SIG-M5 treated with dmso at 0.1 percent for 504 hours (cell line): ENCODE data around the gene SP110.
"Not testable (repeated sequence)": the region's sequence is repeated elsewhere in the genome, so short reads cannot be mapped to it uniquely, and the experiment has no call there.

Experiments used
- DNase-seq: peaks from one replicate; lab custom pipeline; 2025; ENCODE audit not compliant: unreplicated experiment; lab: John Stamatoyannopoulos, UW

SP110 gene

DNA sequence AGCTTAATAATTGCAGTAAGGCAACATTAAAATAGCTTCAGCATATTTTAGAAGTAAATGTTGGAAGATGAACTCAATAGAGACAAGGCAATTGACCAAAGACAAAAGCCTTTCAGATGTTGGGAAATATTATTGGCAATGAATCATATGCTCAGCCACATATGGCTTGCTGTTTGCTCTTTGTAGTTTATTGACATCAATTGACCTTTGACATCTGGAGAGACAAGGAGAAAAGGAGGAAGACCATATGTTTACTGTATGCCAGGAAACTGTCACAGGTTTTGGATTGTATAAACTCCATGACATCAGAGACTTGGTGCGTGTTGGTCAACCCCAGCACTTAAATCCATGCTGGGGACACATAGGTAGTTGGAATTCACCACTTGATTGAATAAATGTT is 90.4 kb downstream of the SP110 start:
- DNase-seq = no peak

DNA sequence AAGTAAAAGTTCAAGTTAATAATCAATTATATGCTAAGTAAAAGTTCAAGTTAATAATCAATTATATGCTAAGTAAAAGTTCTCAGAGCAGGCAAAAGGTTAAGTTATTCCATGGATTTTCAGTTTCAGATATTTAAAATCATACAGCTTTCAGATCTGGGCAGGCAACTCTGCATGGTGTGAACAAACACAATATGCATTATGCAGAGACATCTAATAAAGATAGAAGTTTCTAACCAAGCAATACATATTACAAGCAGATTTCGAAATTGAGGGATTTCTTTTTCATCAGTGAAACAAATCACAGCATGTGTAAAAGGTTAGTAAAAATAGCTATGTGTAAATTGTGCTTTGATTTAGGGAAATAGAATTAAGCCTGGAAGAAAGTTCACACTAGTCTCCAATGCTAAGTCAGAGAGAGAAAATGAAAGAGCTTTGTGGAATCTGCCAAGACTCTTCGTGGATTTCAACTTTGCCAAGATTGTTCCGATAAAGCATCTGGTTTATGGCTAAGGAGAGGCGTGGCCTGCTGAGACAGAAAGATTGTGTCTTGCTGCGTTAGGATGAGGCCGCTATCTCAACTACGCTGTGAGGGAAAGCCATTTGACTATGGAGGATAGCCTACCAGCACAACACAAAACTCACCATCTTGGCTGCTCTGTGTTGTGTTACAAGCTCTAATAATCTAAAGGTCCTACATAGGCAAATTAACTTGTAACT is 91.0 kb downstream of the SP110 start:
- DNase-seq = no peak

DNA sequence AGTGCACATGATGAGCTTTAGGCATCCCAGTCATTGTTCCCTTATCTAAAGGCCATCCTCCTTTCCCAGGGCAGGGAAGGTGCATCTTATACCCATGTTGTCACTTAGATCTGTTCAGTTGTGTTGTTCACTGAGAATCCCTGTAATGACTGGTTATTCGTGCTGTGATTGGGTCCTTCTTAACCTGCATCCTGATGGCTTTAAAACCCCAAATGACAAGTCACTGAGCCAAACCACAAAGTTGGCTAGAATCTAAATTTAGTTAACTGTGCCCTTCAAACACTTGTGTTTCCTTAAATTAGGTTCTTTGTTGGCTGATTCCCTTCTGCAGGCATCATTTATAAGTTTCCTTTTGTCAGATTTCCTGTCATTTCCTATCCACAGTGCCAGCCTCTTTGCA is 92.6 kb downstream of the SP110 start:
- DNase-seq = no peak

DNA sequence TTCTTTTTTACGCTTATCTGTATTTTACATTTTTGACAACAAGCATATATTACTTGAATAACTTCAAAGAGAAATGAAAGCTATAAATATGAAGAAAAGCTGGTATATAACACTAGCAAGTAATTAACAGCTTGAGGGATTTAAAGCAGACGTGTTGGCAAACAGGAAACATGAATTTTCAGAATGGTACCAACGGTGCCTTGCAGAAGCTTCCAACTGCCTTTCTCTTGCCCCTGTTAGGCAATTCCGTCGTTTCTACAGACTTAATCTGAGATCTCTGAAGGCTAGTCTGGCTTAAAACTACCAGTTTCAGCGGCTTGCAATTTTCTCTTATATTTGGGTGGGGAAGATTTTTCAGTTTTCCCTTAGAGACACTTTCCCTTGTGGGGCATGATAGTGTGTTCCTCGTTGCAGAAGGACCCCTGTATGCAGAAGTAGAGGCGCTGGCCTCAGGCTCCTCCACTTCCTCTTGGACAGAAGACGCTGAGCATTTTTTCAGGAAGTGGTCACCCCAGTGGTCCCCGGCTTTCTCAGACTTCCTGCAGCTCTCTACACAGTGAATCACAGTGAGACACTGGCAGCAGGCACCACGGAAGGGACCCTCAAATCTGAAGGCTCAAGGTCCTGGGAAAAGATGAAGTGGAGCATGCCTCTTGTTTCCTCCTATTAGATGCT is 94.9 kb downstream of the SP110 start:
- DNase-seq = peak; percentile 87

DNA sequence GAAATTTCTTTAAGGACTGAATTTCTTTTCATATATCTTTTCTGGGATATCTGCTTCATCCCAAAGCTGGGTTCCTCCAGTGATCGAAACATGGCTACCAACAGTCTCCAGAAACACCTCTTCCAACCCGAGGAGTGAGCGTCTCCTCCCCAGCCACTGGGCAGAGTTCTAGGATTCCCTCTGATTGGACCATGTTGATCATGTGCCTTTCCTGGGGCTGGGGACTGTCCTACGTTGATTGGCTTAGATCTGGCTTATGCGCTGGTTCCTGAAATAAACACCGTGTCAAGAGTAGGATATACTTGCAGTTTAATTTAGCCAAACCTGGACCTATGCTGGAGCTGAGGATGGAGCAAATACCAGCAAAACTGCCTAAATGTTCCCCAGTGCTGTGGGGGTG is 95.5 kb downstream of the SP110 start:
- no peak for DNase-seq

DNA sequence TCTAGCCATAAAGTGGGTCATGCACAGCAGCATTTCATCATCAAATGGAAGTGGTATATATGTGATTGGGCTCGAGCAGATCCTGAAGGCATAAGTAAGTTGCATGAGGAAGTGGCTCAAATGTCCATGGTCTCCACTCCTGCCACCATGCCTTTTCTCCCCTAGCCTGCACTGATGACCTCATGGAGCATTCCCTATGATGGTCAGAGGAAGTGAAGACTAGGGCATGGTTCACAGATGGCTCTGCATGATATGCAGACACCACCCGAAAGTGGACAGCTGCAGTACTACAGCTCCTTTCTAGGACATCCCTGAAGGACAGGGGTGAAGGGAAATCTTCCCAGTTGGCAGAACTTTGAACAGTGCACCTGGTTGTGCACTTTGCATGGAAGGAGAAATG is 99.4 kb downstream of the SP110 start:
- DNase-seq = not testable (repeated sequence)

DNA sequence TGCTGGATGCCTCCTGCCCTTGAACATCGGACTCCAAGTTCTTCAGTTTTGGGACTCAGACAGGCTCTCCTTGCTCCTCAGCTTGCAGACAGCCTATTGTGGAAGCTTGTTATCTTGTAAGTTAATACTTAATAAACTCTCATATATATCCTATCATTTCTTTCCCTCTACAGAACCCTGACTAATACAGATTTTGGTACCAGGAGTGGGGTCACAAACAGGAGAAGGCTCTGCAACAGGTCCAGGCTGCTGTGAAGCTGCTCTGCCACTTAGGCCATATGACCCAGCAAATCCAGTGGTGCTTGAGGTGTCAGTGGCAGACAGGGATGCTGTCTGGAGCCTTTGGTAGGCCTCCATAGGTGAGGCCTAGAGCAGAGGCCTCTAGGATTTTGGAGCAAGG is 100.0 kb downstream of the SP110 start:
- DNase-seq = not testable (repeated sequence)
